Activated CD4-positive, CD25-positive, alpha-beta regulatory T cell treated with anti-CD3 and anti-CD28 coated beads, Interleukin-2, amount 50 U/mL, for 16 hours (primary cell): ENCODE measurements around the gene WNT4.

Experiments used
- DNase-seq: peaks from one replicate; pipeline ENCODE4 v3.0.0-alpha.2; 2020; ENCODE audit warnings: low read depth, low spot score

The WNT4 gene

GRCh38 chr1:22143065-22144033, at the start of gene WNT4:
Gene WNT4, minus strand, starts transcription at chr1:22143097. Its CDS starts 175 bp downstream, at chr1:22142922.
- no peak for DNase-seq

GRCh38 chr1:22190731-22191130, 47.8 kb upstream of the WNT4 start:
- no peak for DNase-seq

GRCh38 chr1:22190251-22190650, 47.4 kb upstream of the WNT4 start:
- no peak for DNase-seq

- DNase-seq = no peak
Observed at GRCh38 chr1:22189619-22190018, 46.7 kb upstream of the WNT4 start.

- no peak for DNase-seq
Observed at GRCh38 chr1:22188914-22189313, 46.0 kb upstream of the WNT4 start.

- DNase-seq = no peak
Observed at GRCh38 chr1:22188436-22188835, 45.5 kb upstream of the WNT4 start.

GRCh38 chr1:22186311-22186710, 43.4 kb upstream of the WNT4 start:
- no peak for DNase-seq

GRCh38 chr1:22184892-22185612, 42.2 kb upstream of the WNT4 start:
- DNase-seq = no peak

GRCh38 chr1:22184454-22184853, 41.6 kb upstream of the WNT4 start:
- no peak for DNase-seq

- no peak for DNase-seq
Observed at GRCh38 chr1:22182715-22183114, 39.8 kb upstream of the WNT4 start.

GRCh38 chr1:22179197-22179803, 36.4 kb upstream of the WNT4 start:
- no peak for DNase-seq

- DNase-seq = no peak
Observed at GRCh38 chr1:22177354-22178003, 34.6 kb upstream of the WNT4 start.

GRCh38 chr1:22176258-22176657, 33.4 kb upstream of the WNT4 start:
- DNase-seq = no peak

GRCh38 chr1:22174446-22175220, 31.7 kb upstream of the WNT4 start:
- no peak for DNase-seq

GRCh38 chr1:22171951-22172715, 29.2 kb upstream of the WNT4 start:
- DNase-seq = no peak

- DNase-seq = no peak
Observed at GRCh38 chr1:22169816-22170215, 26.9 kb upstream of the WNT4 start.

- DNase-seq = no peak
Observed at GRCh38 chr1:22168412-22168973, 25.6 kb upstream of the WNT4 start.

- no peak for DNase-seq
Observed at GRCh38 chr1:22166439-22166838, 23.5 kb upstream of the WNT4 start.

GRCh38 chr1:22164841-22165808, 22.2 kb upstream of the WNT4 start:
- no peak for DNase-seq
